Mesendoderm (in vitro differentiated cells): ENCODE results near the gene KCTD20.

Experiments
- DNase-seq: peaks from one replicate; pipeline ENCODE4 v3.0.0; 2013
- H2AK5ac ChIP-seq: 2 replicates; pipeline ENCODE4 v1.6.1; 2013; ENCODE audit warnings: low read length, inconsistent platforms
- H2BK120ac ChIP-seq: 2 replicates; pipeline ENCODE4 v1.6.1; 2013; ENCODE audit warnings: low read depth, mild to moderate bottlenecking, low read length, moderate library complexity, mixed read lengths
- H2BK15ac ChIP-seq: replicated peaks from 2 replicates; pipeline ENCODE4 v1.6.1; 2013; ENCODE audit warnings: low read depth, mild to moderate bottlenecking, moderate library complexity
- H2BK5ac ChIP-seq: 2 replicates; pipeline ENCODE4 v1.6.1; 2013; ENCODE audit warnings: low read length, inconsistent platforms
- H3K18ac ChIP-seq: 2 replicates; pipeline ENCODE4 v1.6.1; 2013; ENCODE audit warnings: mild to moderate bottlenecking, low read length, mixed read lengths
- H3K23ac ChIP-seq: one replicate; pipeline ENCODE4 v1.6.1; 2013; ENCODE audit warnings: low read length
- H3K27ac ChIP-seq: 2 replicates; pipeline ENCODE4 v1.5.1; 2013; ENCODE audit warnings: low read depth, mild to moderate bottlenecking, inconsistent platforms, low read length, moderate library complexity
- H3K27me3 ChIP-seq: 2 replicates; pipeline ENCODE4 v1.6.1; 2013; ENCODE audit warnings: low read length, control low read depth, mild to moderate bottlenecking, inconsistent platforms; ENCODE audit not compliant: insufficient read depth, poor library complexity
- H3K36me3 ChIP-seq: 2 replicates; pipeline ENCODE4 v1.6.1; 2013; ENCODE audit warnings: low read length, inconsistent platforms; ENCODE audit not compliant: control insufficient read depth, insufficient read depth
- H3K4ac ChIP-seq: one replicate; pipeline ENCODE4 v1.6.1; 2013; ENCODE audit warnings: low read depth, mild to moderate bottlenecking, low read length, moderate library complexity
- H3K4me1 ChIP-seq: 2 replicates; pipeline ENCODE4 v1.6.1; 2013; ENCODE audit warnings: low read depth, low read length, inconsistent platforms; ENCODE audit not compliant: control insufficient read depth
- H3K4me2 ChIP-seq: 2 replicates; pipeline ENCODE4 v1.6.1; 2013; ENCODE audit warnings: low read length
- H3K4me3 ChIP-seq: 2 replicates; pipeline ENCODE4 v1.5.1; 2013; ENCODE audit warnings: mild to moderate bottlenecking, low read length
- H3K56ac ChIP-seq: one replicate; pipeline ENCODE4 v1.6.1; 2013; ENCODE audit warnings: low read length
- H3K79me1 ChIP-seq: 2 replicates; pipeline ENCODE4 v1.6.1; 2013; ENCODE audit warnings: low read length, inconsistent platforms
- H3K79me2 ChIP-seq: 2 replicates; pipeline ENCODE4 v1.6.1; 2013; ENCODE audit warnings: mild to moderate bottlenecking, low read length; ENCODE audit not compliant: control insufficient read depth, insufficient read depth
- H3K9ac ChIP-seq: 2 replicates; pipeline ENCODE4 v1.6.1; 2013; ENCODE audit warnings: low read length, inconsistent platforms
- H4K5ac ChIP-seq: one replicate; pipeline ENCODE4 v1.6.1; 2013; ENCODE audit warnings: low read length
- H4K8ac ChIP-seq: one replicate; pipeline ENCODE4 v1.6.1; 2013; ENCODE audit warnings: low read depth, mild to moderate bottlenecking, control low read depth, low read length, moderate library complexity
- whole genome bisulfite sequencing: extraction: QIAGEN DNeasy Blood & Tissue Kit; methylation state at CpG from one replicate; pipeline ENCODE4 v1.1.7; 2013; ENCODE audit warnings: low lambda C conversion rate, missing lambda C conversion rate; ENCODE audit not compliant: insufficient coverage; ENCODE audit errors: extremely low coverage; 5-methylcytosine and 5-hydroxymethylcytosine counted together

The KCTD20 gene

DNA sequence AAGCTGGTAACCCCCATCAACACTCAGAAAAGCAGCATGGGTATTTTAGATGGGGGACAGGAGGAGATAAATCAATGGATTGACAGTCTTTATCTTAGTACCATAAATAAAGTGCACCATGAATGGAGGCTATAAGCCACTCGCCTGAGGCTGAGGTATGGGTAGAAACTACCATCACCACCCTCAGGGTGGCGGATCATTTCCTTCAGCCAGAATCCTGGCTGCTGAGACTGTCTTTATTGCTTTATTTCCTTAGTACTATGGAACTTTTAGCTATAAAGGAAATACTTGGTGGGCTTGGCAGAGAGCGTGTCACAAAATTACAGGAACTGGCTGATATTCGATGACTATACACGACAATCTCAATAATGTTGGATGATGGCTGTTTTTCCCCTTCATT is 52.3 kb downstream of the KCTD20 start:
- H3K23ac ChIP-seq, result no peak overlapping the region
- H3K79me2 ChIP-seq, result no peaks in the 10 kb centered on the region
- no peak overlapping the region for H3K4me3 ChIP-seq
- H3K79me1 ChIP-seq, result no peaks in the 10 kb centered on the region
- no peak overlapping the region for H3K18ac ChIP-seq
- no peak overlapping the region for H3K9ac ChIP-seq
- H2BK5ac ChIP-seq, result no peak overlapping the region
- H3K36me3 ChIP-seq, result peaks cover 5% of the 10 kb centered on the region
- H3K27me3 ChIP-seq, result no peaks in the 10 kb centered on the region
- H3K4me1 ChIP-seq, result no peaks in the 10 kb centered on the region
- H2AK5ac ChIP-seq, result no peak overlapping the region
- H3K4me2 ChIP-seq, result no peak overlapping the region
- no peak overlapping the region for H4K5ac ChIP-seq
- H3K56ac ChIP-seq, result no peak overlapping the region
- no peak overlapping the region for H3K4ac ChIP-seq
- no CpG with 5 or more reads among the region's 5 CpGs for WGBS
- H3K27ac ChIP-seq, result no peak overlapping the region
- no peak overlapping the region for H2BK120ac ChIP-seq
- no peak overlapping the region for H2BK15ac ChIP-seq
- DNase-seq, result no peak
- no peak overlapping the region for H4K8ac ChIP-seq

GRCh38 chr6:36499918-36500317 is 57.1 kb downstream of the KCTD20 start:
- peaks cover 5% of the 10 kb centered on the region for H3K36me3 ChIP-seq
- no peak overlapping the region for H2AK5ac ChIP-seq

GRCh38 chr6:36501686-36502085 is 58.9 kb downstream of the KCTD20 start:
- Histone ChIP-seq H3K36me3 (peaks cover 6% of the 10 kb centered on the region), H4K5ac (no peak overlapping the region)
- no CpG with 5 or more reads among the region's 6 CpGs for WGBS

More at GRCh38 chr6:36499918-36500317, 57.1 kb downstream of the KCTD20 start:
- H4K5ac ChIP-seq, result no peak overlapping the region
- no peak overlapping the region for H3K18ac ChIP-seq
- H3K9ac ChIP-seq, result no peak overlapping the region
- no peak overlapping the region for H4K8ac ChIP-seq
- no peak overlapping the region for H2BK15ac ChIP-seq
- H3K79me2 ChIP-seq, result no peaks in the 10 kb centered on the region
- no peaks in the 10 kb centered on the region for H3K4me1 ChIP-seq
- no peak overlapping the region for H2BK5ac ChIP-seq
- H2BK120ac ChIP-seq, result no peak overlapping the region
- no peak overlapping the region for H3K27ac ChIP-seq
- no peak for DNase-seq
- no peak overlapping the region for H3K56ac ChIP-seq
- WGBS, result no CpG with 5 or more reads among the region's 4 CpGs
- H3K4me2 ChIP-seq, result no peak overlapping the region
- no peaks in the 10 kb centered on the region for H3K79me1 ChIP-seq
- H3K23ac ChIP-seq, result no peak overlapping the region
- no peak overlapping the region for H3K4ac ChIP-seq
- H3K4me3 ChIP-seq, result no peak overlapping the region
- H3K27me3 ChIP-seq, result no peaks in the 10 kb centered on the region

DNA sequence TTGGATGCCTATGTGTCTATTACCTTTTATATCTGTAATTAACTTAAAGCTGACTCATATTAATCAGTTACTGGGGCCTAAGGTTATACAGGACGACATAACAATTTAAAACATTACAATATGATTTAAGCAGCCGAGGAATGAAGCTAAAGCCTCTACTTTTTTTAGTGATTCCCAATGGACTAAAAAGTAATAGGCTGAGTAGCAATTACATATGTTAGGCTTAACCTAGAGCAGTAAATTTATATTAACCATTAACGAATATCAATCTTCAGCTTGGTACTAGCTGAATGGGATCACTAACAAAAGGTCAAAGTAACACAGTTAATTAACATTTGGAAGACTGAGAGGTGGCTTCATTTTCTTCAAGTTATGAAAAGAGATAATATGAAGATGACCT is 61.4 kb downstream of the KCTD20 start:
- DNase-seq, result no peak
- Histone ChIP-seq H2BK15ac (no peak overlapping the region), H3K79me1 (no peaks in the 10 kb centered on the region), H2BK120ac (no peak overlapping the region), H3K79me2 (no peaks in the 10 kb centered on the region), H4K5ac (no peak overlapping the region), H2AK5ac (no peak overlapping the region), H3K23ac (no peak overlapping the region), H3K4ac (no peak overlapping the region), H3K9ac (no peak overlapping the region), H3K4me1 (no peaks in the 10 kb centered on the region), H3K4me2 (no peak overlapping the region), H3K27me3 (no peaks in the 10 kb centered on the region), H2BK5ac (no peak overlapping the region), H3K36me3 (peaks cover 4% of the 10 kb centered on the region), H3K27ac (no peak overlapping the region), H4K8ac (no peak overlapping the region), H3K18ac (no peak overlapping the region), H3K56ac (no peak overlapping the region), H3K4me3 (no peak overlapping the region)
- no CpG with 5 or more reads among the region's 3 CpGs for WGBS

More at GRCh38 chr6:36501686-36502085, 58.9 kb downstream of the KCTD20 start:
- Histone ChIP-seq H3K79me2 (no peaks in the 10 kb centered on the region), H2BK5ac (no peak overlapping the region), H3K79me1 (no peaks in the 10 kb centered on the region), H2AK5ac (no peak overlapping the region), H3K27ac (no peak overlapping the region), H3K56ac (no peak overlapping the region), H3K4me2 (no peak overlapping the region), H4K8ac (no peak overlapping the region), H3K9ac (no peak overlapping the region), H3K4ac (no peak overlapping the region), H3K4me1 (no peaks in the 10 kb centered on the region), H3K18ac (no peak overlapping the region), H3K4me3 (no peak overlapping the region), H2BK15ac (no peak overlapping the region), H2BK120ac (no peak overlapping the region), H3K27me3 (no peaks in the 10 kb centered on the region), H3K23ac (no peak overlapping the region)
- DNase-seq, result no peak

- H2BK5ac ChIP-seq, result no peak overlapping the region
- H3K4ac ChIP-seq, result no peak overlapping the region
- H3K79me2 ChIP-seq, result no peaks in the 10 kb centered on the region
- no CpG with 5 or more reads among the region's 2 CpGs for WGBS
- no peak overlapping the region for H4K5ac ChIP-seq
- no peak overlapping the region for H4K8ac ChIP-seq
- H3K4me3 ChIP-seq, result no peak overlapping the region
- no peak overlapping the region for H2BK120ac ChIP-seq
- no peaks in the 10 kb centered on the region for H3K27me3 ChIP-seq
- no peak for DNase-seq
- H3K9ac ChIP-seq, result no peak overlapping the region
- no peak overlapping the region for H2AK5ac ChIP-seq
- no peaks in the 10 kb centered on the region for H3K79me1 ChIP-seq
- no peak overlapping the region for H3K18ac ChIP-seq
- H3K56ac ChIP-seq, result no peak overlapping the region
- no peak overlapping the region for H2BK15ac ChIP-seq
- no peak overlapping the region for H3K27ac ChIP-seq
- no peaks in the 10 kb centered on the region for H3K4me1 ChIP-seq
- peaks cover 2% of the 10 kb centered on the region for H3K36me3 ChIP-seq
- no peak overlapping the region for H3K4me2 ChIP-seq
- no peak overlapping the region for H3K23ac ChIP-seq
Measured at GRCh38 chr6:36504982-36505381, 62.2 kb downstream of the KCTD20 start.

- H3K56ac ChIP-seq, result no peak overlapping the region
- H3K79me1 ChIP-seq, result no peaks in the 10 kb centered on the region
- H3K27ac ChIP-seq, result no peak overlapping the region
- DNase-seq, result no peak
- no peak overlapping the region for H4K5ac ChIP-seq
- H3K27me3 ChIP-seq, result no peaks in the 10 kb centered on the region
- peaks cover 2% of the 10 kb centered on the region for H3K36me3 ChIP-seq
- no peak overlapping the region for H3K18ac ChIP-seq
- no peaks in the 10 kb centered on the region for H3K79me2 ChIP-seq
- H3K9ac ChIP-seq, result no peak overlapping the region
- no peak overlapping the region for H2BK5ac ChIP-seq
- H3K4me3 ChIP-seq, result no peak overlapping the region
- no peak overlapping the region for H4K8ac ChIP-seq
- H3K4ac ChIP-seq, result no peak overlapping the region
- no peak overlapping the region for H3K23ac ChIP-seq
- no CpG with 5 or more reads among the region's 6 CpGs for WGBS
- no peak overlapping the region for H3K4me2 ChIP-seq
- H2BK15ac ChIP-seq, result no peak overlapping the region
- no peaks in the 10 kb centered on the region for H3K4me1 ChIP-seq
- H2AK5ac ChIP-seq, result no peak overlapping the region
- no peak overlapping the region for H2BK120ac ChIP-seq
Measured at GRCh38 chr6:36505744-36506534, 63.1 kb downstream of the KCTD20 start.
